HEK293 (cell line): Measurements from ENCODE around the gene GDF2.

Source experiments
- CTCF ChIA-PET: fragments of 350-600 bp; formaldehyde crosslinking; extraction: SDS; loops from one replicate; lab custom pipeline; 2021; ENCODE audit warnings: antibody characterized with exemption; lab: Yijun Ruan, JAX
- POLR2A ChIA-PET: fragments of 300-600 bp; formaldehyde crosslinking; extraction: SDS; loops from one replicate; lab custom pipeline; 2020; ENCODE audit warnings: antibody characterized with exemption, inconsistent platforms; lab: Yijun Ruan, JAX
- H3K27ac ChIP-seq: fragments of 200-500 bp; sonication (Bioruptor generic); 2 replicates; pipeline ENCODE4 v1.5.1; 2014; ENCODE audit warnings: low read depth, low read length, control low read depth, inconsistent platforms; ENCODE audit errors: extremely low read depth
- H3K36me3 ChIP-seq, 2 experiments: fragments of 200-500 bp in 1 of 2; sonication (Bioruptor generic) in 1 of 2; 1 replicate in 1 of 2; 2 replicates in 1 of 2; pipeline ENCODE4 v1.5.1; 2014 to 2017; ENCODE audit warnings: inconsistent platforms in 2 of 2, low read length in 2 of 2; ENCODE audit not compliant: control insufficient read depth in 2 of 2, insufficient read depth in 1 of 2
- H3K4me1 ChIP-seq: fragments of 200-500 bp; sonication (Bioruptor generic); 2 replicates; pipeline ENCODE4 v1.5.1; 2014; ENCODE audit warnings: mild to moderate bottlenecking, low read length, inconsistent platforms; ENCODE audit not compliant: control insufficient read depth, insufficient read depth
- H3K4me3 ChIP-seq: 2 replicates; pipeline ENCODE4 v1.5.1; 2011; ENCODE audit warnings: low read depth, mild to moderate bottlenecking, control low read depth, low read length, moderate library complexity
- H3K9me3 ChIP-seq: fragments of 200-500 bp; sonication (Bioruptor generic); 2 replicates; pipeline ENCODE4 v1.5.1; 2014; ENCODE audit warnings: low read depth, low read length, inconsistent platforms; ENCODE audit not compliant: control insufficient read depth, insufficient read depth
- GLI2 ChIP-seq: fragments of 450-650 bp; formaldehyde crosslinking; IDR thresholded peaks from 2 replicates; pipeline ENCODE4; 2017; ENCODE audit warnings: missing biosample characterization, missing genetic modification characterization, low read depth, borderline replicate concordance
- IKZF3 ChIP-seq: fragments of 450-650 bp; IDR thresholded peaks from 2 replicates; pipeline ENCODE4 v1.5.0; 2018; ENCODE audit warnings: missing biosample characterization, mild to moderate bottlenecking, missing genetic modification characterization, moderate library complexity
- MZF1 ChIP-seq: fragments of 450-650 bp; formaldehyde crosslinking; IDR thresholded peaks from 2 replicates; pipeline ENCODE4 v1.5.1; 2017; ENCODE audit warnings: missing biosample characterization, missing genetic modification characterization, borderline replicate concordance
- ZBTB10 ChIP-seq: fragments of 450-650 bp; formaldehyde crosslinking; IDR thresholded peaks from 2 replicates; pipeline ENCODE4 v1.5.1; 2016; ENCODE audit warnings: missing biosample characterization, missing genetic modification characterization
- ZNF114 ChIP-seq: fragments of 450-650 bp; formaldehyde crosslinking; IDR thresholded peaks from 2 replicates; pipeline ENCODE4 v1.5.0; 2017; ENCODE audit warnings: missing biosample characterization, missing genetic modification characterization
- ZNF133 ChIP-seq: fragments of 450-650 bp; formaldehyde crosslinking; IDR thresholded peaks from 2 replicates; pipeline ENCODE4 v1.5.1; 2016; ENCODE audit warnings: missing biosample characterization, missing genetic modification characterization
- ZNF140 ChIP-seq: fragments of 450-650 bp; formaldehyde crosslinking; IDR thresholded peaks from 2 replicates; pipeline ENCODE4 v1.5.1; 2016; ENCODE audit warnings: missing biosample characterization, missing genetic modification characterization
- ZNF280D ChIP-seq: fragments of 450-650 bp; formaldehyde crosslinking; IDR thresholded peaks from 2 replicates; pipeline ENCODE4 v1.5.1; 2016; ENCODE audit warnings: missing biosample characterization, missing genetic modification characterization
- ZNF292 ChIP-seq: fragments of 450-650 bp; formaldehyde crosslinking; IDR thresholded peaks from 2 replicates; pipeline ENCODE4 v1.5.1; 2016; ENCODE audit warnings: low read depth, missing biosample characterization, missing genetic modification characterization, borderline replicate concordance
- ZNF48 ChIP-seq: fragments of 450-650 bp; formaldehyde crosslinking; IDR thresholded peaks from 2 replicates; pipeline ENCODE4 v1.5.1; 2016; ENCODE audit warnings: missing biosample characterization, missing genetic modification characterization
- ZNF521 ChIP-seq: fragments of 450-650 bp; formaldehyde crosslinking; IDR thresholded peaks from 2 replicates; pipeline ENCODE4 v1.5.1; 2017; ENCODE audit warnings: missing biosample characterization, mild to moderate bottlenecking, missing genetic modification characterization
- ZNF555 ChIP-seq: fragments of 450-650 bp; formaldehyde crosslinking; conservative IDR thresholded peaks from 2 replicates; pipeline ENCODE4 v1.5.1; 2017; ENCODE audit warnings: missing biosample characterization, mild to moderate bottlenecking, missing genetic modification characterization, inconsistent platforms
- ZNF558 ChIP-seq: fragments of 450-650 bp; formaldehyde crosslinking; IDR thresholded peaks from 2 replicates; pipeline ENCODE4 v1.5.1; 2016; ENCODE audit warnings: missing biosample characterization, missing genetic modification characterization
- ZNF596 ChIP-seq: fragments of 450-650 bp; IDR thresholded peaks from 2 replicates; pipeline ENCODE4 v1.5.0; 2018; ENCODE audit warnings: missing biosample characterization, mild to moderate bottlenecking, missing genetic modification characterization, moderate library complexity
- ZNF623 ChIP-seq: fragments of 450-650 bp; formaldehyde crosslinking; IDR thresholded peaks from 2 replicates; pipeline ENCODE4 v1.5.1; 2016; ENCODE audit warnings: missing biosample characterization, missing genetic modification characterization

Gene GDF2

GRCh38 chr10:47337310-47337709 is 15.1 kb downstream of the GDF2 start:
- no peaks in the 10 kb centered on the region for H3K4me1 ChIP-seq
- no peaks in the 10 kb centered on the region for H3K9me3 ChIP-seq
- ChIA-PET CTCF (interaction anchor here (1.0 to 1.2 kb wide), 2 partner anchors 11 to 25 kb away, joined by 3 to 4 read pairs; partner anchors contain the start of gene RBP3), POLR2A (no interaction called here)
- no peak overlapping the region for H3K27ac ChIP-seq
- TF ChIP-seq ZBTB10 (tag by site-specific recombination) (no peak), ZNF133 (tag by site-specific recombination) (no peak), ZNF521 (tag by site-specific recombination) (no peak), ZNF140 (tag by site-specific recombination) (no peak), ZNF558 (tag by site-specific recombination) (no peak), ZNF623 (tag by site-specific recombination) (no peak), ZNF292 (tag by site-specific recombination) (no peak), ZNF48 (tag by site-specific recombination) (no peak), IKZF3 (no peak), ZNF555 (no peak), ZNF280D (tag by site-specific recombination) (no peak), ZNF596 (no peak)
- TF ChIP-seq, all 188 proteins: peak for 0
- Histone ChIP-seq H3K36me3 (no peaks in the 10 kb centered on the region), H3K4me3 (no peak overlapping the region)

- no peaks in the 10 kb centered on the region for H3K9me3 ChIP-seq
- H3K4me1 ChIP-seq = no peaks in the 10 kb centered on the region
- ChIA-PET CTCF (interaction anchor here (0.7 to 2.3 kb wide), 7 partner anchors 9 to 291 kb away, joined by 3 to 10 read pairs (median 4); partner anchors contain the start of gene RBP3), POLR2A (no interaction called here)
- H3K4me3 ChIP-seq = no peak overlapping the region
- H3K36me3 ChIP-seq = no peaks in the 10 kb centered on the region
- H3K27ac ChIP-seq = no peak overlapping the region
- TF ChIP-seq MZF1 = no peak
- no peak for TF ChIP-seq GLI2 (tag by site-specific recombination)
- TF ChIP-seq ZNF114 (tag by site-specific recombination) = no peak
Observed at GRCh38 chr10:47339186-47339735, 17.0 kb downstream of the GDF2 start.
